Body of pancreas (tissue), 4 donors: ENCODE measurements around the gene TGM1. TPM values are rescaled to one million over a fixed set of nuclear protein-coding genes. Genes with fewer than 3 reads are reported as not detected.

ENCODE experiments used
- ATAC-seq: fragments of 150-250 bp; one replicate; pipeline ENCODE4 v1.9.1; 2016
- DNase-seq, 4 donors: peaks; one replicate each; pipeline ENCODE4 v3.0.0-alpha.2; 2019
- H3K27ac ChIP-seq, 4 donors: fragments of 200-600 bp; sonication (generic); 1 replicate in 3 of 4; 2 replicates in 1 of 4; pipeline versions ENCODE4 v1.5.1 to v1.6.1; 2016 to 2019; ENCODE audit warnings: mild to moderate bottlenecking in 1 of 4, mixed read lengths in 1 of 4, moderate library complexity in 1 of 4
- H3K27me3 ChIP-seq, 2 donors: fragments of 200-600 bp; sonication (generic); one replicate each; pipeline ENCODE4 v1.6.0; 2016; ENCODE audit warnings: mild to moderate bottlenecking in 1 of 2
- H3K36me3 ChIP-seq, 2 donors: fragments of 200-600 bp; sonication (generic); replicated peaks in 1 of 2; 2 replicates each; pipeline ENCODE4 v1.5.1; 2016; ENCODE audit warnings: low read depth in 2 of 2; ENCODE audit not compliant: insufficient read depth in 1 of 2
- H3K4me1 ChIP-seq: fragments of 200-600 bp; sonication (generic); one replicate; pipeline ENCODE4 v1.6.0; 2016
- H3K4me3 ChIP-seq, 2 donors: fragments of 200-600 bp; sonication (generic); 1 replicate in 1 of 2; 2 replicates in 1 of 2; pipeline ENCODE4 v1.5.1; 2016 to 2019
- H3K9me3 ChIP-seq, 3 donors: fragments of 200-600 bp; sonication (generic); 1 replicate in 2 of 3; 2 replicates in 1 of 3; pipeline ENCODE4 v1.5.1; 2016
- POLR2A ChIP-seq, 3 donors: fragments of 450-650 bp; IDR thresholded peaks; one replicate each; pipeline ENCODE4 v1.6.1; 2016; ENCODE audit warnings: antibody characterized with exemption in 3 of 3, mild to moderate bottlenecking in 2 of 3
- WGBS, 2 donors: methylation state at CpG; one replicate each; pipeline ENCODE4 v1.1.5; 2017; 5-methylcytosine and 5-hydroxymethylcytosine counted together
- intact Hi-C: fragments of 100-400 bp; cut with DNase I; formaldehyde crosslinking; loops from one replicate; pipeline ENCODE4 v1.15.1; 2023
- total RNA-seq, 2 donors: library from RNA; depleted of rRNA; stranded (reverse); fragments of >200 nt; gene quantifications; one replicate each; pipeline ENCODE4 v1.1.0, GENCODE V29; 2016
- TF ChIP-seq, protein P1 (sequence below), 7 experiments: fragments of 450-650 bp in 4 of 7; fragments of 200-600 bp in 3 of 7; sonication (generic) in 3 of 7; IDR thresholded peaks; one replicate each; pipeline ENCODE4 v1.5.1; 2016 to 2019; ENCODE audit warnings: antibody characterized with exemption in 7 of 7

The TGM1 gene
- total RNA-seq, 2 donors from 2014 or later, result 2.9 to 13.8 TPM

DNA sequence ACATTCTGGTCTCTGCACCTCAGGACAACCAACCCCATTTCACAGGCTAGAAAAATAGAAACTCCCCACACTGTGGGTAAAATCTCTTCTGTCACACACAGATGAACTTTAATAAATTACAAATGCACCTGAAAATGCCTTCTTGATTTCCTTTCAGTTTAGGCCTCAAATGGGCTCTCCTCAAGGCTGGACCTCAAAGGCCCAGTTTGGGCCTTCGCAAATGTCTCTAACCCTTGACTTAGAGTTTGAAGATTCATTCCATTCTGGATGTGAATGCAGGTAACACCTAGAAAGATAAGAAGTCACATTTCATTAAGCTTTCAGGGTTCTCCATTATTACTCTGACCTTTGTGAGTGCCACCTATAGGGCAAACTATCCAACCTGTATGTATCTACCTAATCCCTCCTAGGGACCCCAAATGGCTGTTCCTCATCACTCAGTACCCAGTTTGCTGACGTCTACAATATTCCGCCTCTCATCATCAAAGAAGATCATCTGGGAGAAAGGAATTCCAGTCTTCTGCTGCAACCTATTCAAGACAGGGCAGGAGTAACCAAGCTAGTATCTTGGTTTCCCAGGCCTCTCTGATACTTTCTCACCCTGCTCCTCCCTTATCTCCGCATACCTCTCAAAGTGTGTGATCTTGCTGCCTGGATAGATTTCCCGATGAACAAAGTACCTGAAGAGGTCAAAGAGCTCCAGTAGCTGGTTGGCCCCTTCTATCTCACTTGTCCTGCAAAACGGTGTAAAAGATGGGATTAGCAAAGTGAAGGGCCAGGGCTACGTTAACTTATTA lies 48.9 kb downstream of the TGM1 start:
- TF ChIP-seq, protein P1, sequence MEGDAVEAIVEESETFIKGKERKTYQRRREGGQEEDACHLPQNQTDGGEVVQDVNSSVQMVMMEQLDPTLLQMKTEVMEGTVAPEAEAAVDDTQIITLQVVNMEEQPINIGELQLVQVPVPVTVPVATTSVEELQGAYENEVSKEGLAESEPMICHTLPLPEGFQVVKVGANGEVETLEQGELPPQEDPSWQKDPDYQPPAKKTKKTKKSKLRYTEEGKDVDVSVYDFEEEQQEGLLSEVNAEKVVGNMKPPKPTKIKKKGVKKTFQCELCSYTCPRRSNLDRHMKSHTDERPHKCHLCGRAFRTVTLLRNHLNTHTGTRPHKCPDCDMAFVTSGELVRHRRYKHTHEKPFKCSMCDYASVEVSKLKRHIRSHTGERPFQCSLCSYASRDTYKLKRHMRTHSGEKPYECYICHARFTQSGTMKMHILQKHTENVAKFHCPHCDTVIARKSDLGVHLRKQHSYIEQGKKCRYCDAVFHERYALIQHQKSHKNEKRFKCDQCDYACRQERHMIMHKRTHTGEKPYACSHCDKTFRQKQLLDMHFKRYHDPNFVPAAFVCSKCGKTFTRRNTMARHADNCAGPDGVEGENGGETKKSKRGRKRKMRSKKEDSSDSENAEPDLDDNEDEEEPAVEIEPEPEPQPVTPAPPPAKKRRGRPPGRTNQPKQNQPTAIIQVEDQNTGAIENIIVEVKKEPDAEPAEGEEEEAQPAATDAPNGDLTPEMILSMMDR (IDR thresholded peaks at IDR 0.05), result no peak
- no peak for TF ChIP-seq POLR2A (IDR thresholded peaks at IDR 0.05)

DNA sequence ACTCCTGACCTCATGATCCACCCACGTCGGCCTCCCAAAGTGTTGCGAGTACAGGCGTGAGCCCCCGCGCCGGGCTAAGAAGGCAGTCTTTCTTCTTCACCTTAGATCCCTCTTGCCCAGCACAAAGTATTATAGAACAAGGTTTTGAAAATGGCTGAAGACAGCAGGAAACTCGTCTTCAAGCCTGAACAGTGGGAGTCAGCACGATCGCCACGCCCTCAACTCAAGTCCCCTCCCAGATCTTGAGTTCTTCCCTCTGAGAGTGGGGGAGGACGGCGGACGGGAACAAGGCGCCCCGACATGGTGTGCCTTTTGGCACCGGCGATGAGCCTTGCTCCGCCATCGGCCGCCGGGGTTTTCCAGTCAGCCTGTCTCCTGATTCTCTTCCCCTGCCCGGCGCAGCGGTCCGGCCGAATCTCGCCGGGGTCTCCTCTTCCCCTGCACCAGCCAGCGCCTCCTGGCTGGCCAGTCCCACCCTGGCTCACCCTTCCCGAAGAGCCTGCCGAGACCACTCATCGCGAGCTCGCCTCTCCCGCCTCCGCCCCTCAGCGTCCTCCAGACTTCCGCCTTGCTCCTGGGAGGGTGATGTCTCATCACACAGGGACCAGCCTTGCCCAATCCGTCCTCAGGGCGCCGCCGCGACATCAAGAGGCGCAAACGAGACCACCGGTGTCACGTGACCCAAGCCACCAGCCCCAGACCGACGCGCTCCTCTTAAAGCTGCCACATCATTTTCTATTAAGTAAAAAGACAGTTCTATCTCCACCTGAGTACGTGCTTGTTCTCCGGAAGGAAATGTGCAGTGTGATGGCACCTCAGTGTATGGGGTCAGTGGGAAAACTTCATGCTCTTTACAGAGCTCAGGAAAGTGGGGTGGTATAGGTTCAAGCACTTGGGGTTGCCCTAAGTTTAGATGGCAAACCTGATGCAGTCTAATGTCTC lies 49.8 kb downstream of the TGM1 start, which contains the start of gene CHMP4A:
TSS of gene CHMP4A (minus strand) at position 565 of the 942 bp plus-strand sequence. CDS start at position 516, 49 bp downstream.
- ATAC-seq (peak; percentile 90), DNase-seq (peak; percentile 93 to 98 (median 94))
- Histone ChIP-seq H3K36me3 (peaks cover 0 to 15% of the 10 kb centered on the region in 2 donors), H3K27me3 (no peaks in the 10 kb centered on the region), H3K4me1 (peaks cover 30% of the 10 kb centered on the region), H3K27ac (peak within 1 kb of the TSS; percentile 86 to 97 (median 94)), H3K4me3 (peak within 1 kb of the TSS; percentile 39 to 60), H3K9me3 (no peaks in the 10 kb centered on the region)
- 1 to 9% methylated on average over 13 to 53 of the region's 53 CpGs for WGBS, 2 donors
- TF ChIP-seq POLR2A (IDR thresholded peaks at IDR 0.05), result peak; percentile 88 to 98 (median 98)
- TF ChIP-seq, protein P1 (IDR thresholded peaks at IDR 0.05), result peak in 3 of 7 experiments; percentile 29 to 31 (median 30)
- intact Hi-C loops, result no loop called here

More for the DNA sequence above, 48.9 kb downstream of the TGM1 start:
- Histone ChIP-seq H3K27ac (peak overlapping the region; percentile 86 to 97 (median 94)), H3K4me3 (no peak overlapping the region), H3K27me3 (no peaks in the 10 kb centered on the region), H3K36me3 (peaks cover 0 to 14% of the 10 kb centered on the region in 2 donors), H3K9me3 (no peaks in the 10 kb centered on the region), H3K4me1 (peaks cover 30% of the 10 kb centered on the region)
- ATAC-seq (no peak), DNase-seq (no peak)
- 87 to 90% methylated on average over 7 of the region's 7 CpGs for WGBS, 2 donors
- intact Hi-C loops, result no loop called here

DNA sequence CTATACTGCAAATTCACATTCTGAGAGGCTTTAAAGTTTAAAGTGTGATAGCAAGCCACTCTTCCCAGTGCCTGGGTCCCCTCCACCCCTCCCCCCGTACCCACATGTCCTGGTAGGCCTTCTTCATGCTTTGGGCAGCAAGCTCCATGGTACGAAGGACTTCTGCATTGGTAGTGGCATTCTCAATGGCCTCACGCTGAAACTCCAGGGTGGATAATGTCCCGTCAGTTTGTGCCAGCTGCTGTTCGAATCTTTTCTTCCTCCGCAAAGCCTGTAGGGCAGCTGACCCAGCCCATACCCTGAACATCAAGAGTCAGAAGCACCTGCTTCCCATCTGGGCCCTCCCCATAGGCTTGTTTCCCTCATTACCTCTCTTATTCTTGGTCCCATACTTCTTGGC lies 51.7 kb downstream of the TGM1 start:
- Histone ChIP-seq H3K9me3 (no peaks in the 10 kb centered on the region), H3K36me3 (peaks cover 6 to 18% of the 10 kb centered on the region in 2 donors), H3K4me3 (no peak overlapping the region), H3K27me3 (no peaks in the 10 kb centered on the region), H3K4me1 (peaks cover 30% of the 10 kb centered on the region), H3K27ac (no peak overlapping the region)
- TF ChIP-seq, protein P1 (IDR thresholded peaks at IDR 0.05), result no peak
- TF ChIP-seq POLR2A (IDR thresholded peaks at IDR 0.05), result no peak
- WGBS, 2 donors, result 87 to 90% methylated on average over 6 of the region's 6 CpGs
- intact Hi-C loops, result no loop called here
- ATAC-seq, result no peak
- no peak for DNase-seq

DNA sequence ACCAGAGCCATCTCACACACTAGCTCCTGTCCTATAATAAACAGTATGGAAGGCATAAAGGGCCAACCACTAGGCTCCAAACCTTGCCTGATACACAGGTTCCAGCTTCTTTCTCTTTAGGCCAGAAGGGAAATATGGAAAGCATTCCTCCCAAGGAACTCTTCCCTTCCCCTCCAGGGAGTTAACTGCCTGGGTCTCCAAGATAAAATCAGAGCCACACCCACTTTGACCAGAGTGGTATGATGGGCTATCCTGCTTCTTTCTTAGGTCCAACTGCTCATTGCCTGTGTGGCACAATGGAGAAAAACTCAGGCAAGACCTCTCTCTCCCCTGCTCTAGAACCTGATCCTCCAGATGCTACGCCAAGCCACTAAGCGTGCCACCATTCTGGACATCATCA lies 55.4 kb downstream of the TGM1 start:
- H3K27ac ChIP-seq, result no peak overlapping the region
- H3K4me3 ChIP-seq, result no peak overlapping the region
- TF ChIP-seq, protein P1 (IDR thresholded peaks at IDR 0.05), result no peak
- TF ChIP-seq POLR2A (IDR thresholded peaks at IDR 0.05), result no peak
- H3K36me3 ChIP-seq, result peaks cover 6 to 22% of the 10 kb centered on the region in 2 donors
- WGBS, 2 donors, result 100% methylated on average over 2 of the region's 2 CpGs
- no peaks in the 10 kb centered on the region for H3K27me3 ChIP-seq
- ATAC-seq (no peak), DNase-seq (peak in 1 of 4 donors; percentile 7)
- H3K9me3 ChIP-seq, result no peaks in the 10 kb centered on the region
- intact Hi-C loops, result no loop called here
- H3K4me1 ChIP-seq, result peaks cover 14% of the 10 kb centered on the region
